ENCODE data around the gene RAB11FIP3. TPM values are rescaled to one million over a fixed set of nuclear protein-coding genes. Genes with fewer than 3 reads are reported as not detected.

RAB11FIP3 gene
- total RNA-seq, 1 donor from 2014 or later: 35.2 TPM

GRCh38 chr16:513950-514349, 88.5 kb downstream of the RAB11FIP3 start:
- intact Hi-C loops (cut with micrococcal nuclease): no loop called here

DNA sequence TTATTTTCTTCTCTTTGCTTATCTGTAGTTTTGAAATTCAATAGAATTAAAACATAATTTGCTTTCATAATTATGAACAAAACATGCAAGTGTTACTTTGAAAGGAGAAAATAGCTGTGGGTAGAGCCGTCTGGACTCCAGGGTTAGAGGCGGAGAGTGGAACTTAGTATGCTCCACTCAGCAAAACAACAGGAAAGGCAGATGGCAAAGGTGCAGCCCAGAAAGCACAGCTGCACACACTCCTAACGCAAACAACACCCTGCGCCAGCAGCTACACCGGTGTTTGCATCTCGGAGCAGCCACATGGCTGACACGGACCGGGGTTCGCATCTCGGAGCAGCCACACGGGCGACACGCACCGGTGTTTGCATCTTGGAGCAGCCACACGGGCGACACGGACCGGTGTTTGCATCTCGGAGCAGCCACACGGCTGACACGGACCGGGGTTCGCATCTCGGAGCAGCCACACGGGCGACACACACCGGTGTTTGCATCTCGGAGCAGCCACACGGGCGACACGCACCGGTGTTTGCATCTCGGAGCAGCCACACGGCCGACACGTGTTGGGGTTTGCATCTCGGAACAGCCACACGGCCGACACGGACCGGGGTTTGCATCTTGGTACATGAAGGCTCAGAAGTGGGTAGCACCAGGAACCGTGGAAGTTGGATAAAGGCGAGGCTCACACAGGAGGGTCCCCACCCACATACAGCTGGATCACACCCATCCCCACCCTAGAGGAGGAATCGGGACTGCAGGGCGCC, 89.9 kb downstream of the RAB11FIP3 start:
- intact Hi-C loops (cut with micrococcal nuclease): no loop called here

- intact Hi-C loops (cut with micrococcal nuclease): no loop called here
Measured at GRCh38 chr16:515939-516226, 90.4 kb downstream of the RAB11FIP3 start.

DNA sequence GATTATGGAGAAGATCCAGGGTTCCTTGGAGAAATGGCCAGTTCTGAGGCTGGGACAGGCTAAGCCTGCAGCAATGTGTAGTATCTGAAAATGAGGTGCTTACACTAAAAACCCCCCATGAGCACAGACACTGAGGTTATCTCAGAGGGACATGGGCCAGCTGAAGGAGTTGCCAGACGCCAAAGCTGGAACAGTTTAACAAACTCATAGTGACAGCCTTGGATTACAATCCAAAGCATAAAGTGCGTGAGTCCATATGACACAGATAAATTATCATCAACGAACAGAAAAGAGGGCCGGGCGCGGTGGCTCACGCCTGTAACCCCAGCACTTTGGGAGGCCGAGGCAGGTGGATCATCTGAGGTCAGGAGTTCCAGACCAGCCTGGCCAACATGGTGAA, 90.9 kb downstream of the RAB11FIP3 start:
- intact Hi-C loops (cut with micrococcal nuclease): no loop called here

DNA sequence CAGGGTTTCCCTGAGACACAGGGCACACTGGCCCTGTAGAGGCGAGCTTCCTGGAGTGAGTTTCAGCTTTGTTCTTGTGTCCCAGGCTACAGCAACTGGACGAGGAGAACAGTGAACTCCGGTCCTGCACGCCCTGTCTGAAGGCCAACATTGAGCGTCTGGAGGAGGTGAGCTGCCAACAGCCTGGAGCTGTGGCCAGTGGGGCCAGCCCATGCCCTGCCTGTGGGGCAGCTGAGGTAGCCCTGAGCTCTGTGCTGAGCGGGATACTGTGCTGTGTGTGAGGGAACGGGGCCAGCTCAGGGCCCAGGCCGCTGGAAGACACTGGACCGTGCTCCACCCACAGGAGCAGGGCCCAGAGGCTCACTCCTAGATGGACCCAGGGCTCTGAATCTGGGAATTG, 93.4 kb downstream of the RAB11FIP3 start:
- intact Hi-C loops (cut with micrococcal nuclease): no loop called here

GRCh38 chr16:519425-519824, 94.0 kb downstream of the RAB11FIP3 start:
- intact Hi-C loops (cut with micrococcal nuclease): no loop called here

DNA sequence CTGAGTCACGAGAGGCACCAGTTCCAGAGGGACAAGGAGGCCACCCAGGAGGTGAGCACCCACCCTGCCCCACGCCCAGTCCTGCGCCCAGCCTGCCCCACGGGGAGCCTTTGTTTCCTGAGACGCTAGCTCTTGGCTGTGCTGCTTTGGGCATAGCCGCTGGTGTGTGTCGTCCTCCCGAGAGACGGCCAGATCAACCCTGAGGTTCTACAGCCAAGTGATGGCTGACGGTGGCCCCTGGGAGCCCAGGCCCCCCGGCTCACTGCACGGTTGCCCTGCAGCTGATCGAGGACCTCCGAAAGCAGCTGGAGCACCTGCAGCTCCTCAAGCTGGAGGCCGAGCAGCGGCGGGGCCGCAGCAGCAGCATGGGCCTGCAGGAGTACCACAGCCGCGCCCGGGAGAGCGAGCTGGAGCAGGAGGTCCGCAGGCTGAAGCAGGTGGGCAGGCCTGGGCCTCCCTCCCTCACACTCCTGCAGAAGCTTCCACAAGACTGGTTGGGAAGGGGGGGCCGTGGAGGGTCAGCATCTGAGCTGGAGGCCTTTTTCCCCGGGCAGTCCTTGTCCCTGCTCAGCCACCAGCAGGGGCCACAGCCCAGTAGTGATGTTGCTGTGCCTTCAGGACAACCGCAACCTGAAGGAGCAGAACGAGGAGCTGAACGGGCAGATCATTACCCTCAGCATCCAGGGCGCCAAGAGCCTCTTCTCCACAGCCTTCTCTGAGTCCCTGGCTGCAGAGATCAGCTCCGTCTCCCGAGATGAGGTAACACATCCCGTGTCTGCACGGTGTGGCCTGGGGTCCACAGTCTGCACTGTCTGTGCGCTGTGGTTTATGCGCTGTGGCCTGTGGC, 94.6 kb downstream of the RAB11FIP3 start:
- intact Hi-C loops (cut with micrococcal nuclease): no loop called here

DNA sequence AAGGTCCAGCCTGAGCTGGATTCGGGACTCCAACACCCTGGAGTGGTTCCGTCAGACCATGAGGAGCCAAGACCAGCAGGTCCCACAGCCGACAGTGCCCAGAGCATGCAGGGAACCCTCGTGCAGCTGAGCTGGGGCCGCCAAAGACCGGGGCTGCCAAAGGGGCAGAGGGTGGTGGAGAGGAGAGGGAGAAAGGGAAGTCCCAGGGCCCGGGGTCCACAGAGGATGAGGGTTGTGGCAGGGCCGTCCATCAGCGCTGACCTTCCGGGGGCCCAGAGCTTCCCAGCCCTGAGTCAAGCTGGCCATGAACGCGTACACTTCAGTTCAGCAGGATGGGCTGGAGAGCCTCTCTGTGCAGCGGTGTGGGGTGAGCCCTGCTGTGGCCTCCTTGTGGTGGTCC, 95.4 kb downstream of the RAB11FIP3 start:
- intact Hi-C loops (cut with micrococcal nuclease): no loop called here

GRCh38 chr16:521381-522210, 96.1 kb downstream of the RAB11FIP3 start:
- intact Hi-C loops (cut with micrococcal nuclease): no loop called here

DNA sequence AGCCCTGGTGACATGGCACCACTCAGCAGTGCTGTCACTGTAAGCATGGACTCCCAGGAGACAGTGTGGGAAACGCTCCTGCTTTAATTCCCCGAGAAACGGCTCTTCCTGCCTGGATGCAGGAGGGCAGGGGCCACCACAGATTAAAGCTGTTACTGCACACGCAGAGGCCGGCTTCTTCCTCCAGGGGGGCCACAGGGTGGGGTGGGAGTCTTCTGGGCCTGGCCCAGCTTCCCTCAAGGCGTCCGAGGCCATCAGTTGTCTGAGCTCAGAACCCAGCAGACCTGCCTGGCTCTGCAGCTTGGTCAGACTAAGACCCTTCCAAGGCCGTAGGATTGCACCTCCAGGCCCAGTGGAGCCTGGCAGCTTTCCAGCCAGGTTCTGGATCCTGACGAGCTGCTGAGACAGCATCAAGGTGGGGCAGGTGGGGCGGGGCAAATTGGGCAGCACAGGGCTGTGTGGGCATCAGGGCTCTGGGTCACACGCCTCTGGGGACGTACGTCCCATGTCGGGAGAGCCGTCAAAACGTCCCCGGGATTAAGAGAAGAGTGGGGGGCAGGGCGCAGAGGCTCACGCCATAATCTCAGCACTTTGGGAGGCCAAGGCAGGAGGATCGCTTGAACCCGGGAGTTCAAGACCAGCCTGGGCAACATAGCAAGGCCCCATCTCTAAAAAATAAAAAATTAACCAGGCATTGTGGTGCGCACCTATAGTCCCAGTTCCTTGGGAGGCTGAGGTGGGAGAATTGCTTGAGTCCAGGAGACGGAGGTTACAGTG, 97.1 kb downstream of the RAB11FIP3 start:
- intact Hi-C loops (cut with micrococcal nuclease): no loop called here

- intact Hi-C loops (cut with micrococcal nuclease): no loop called here
Measured at GRCh38 chr16:523097-523741, 97.8 kb downstream of the RAB11FIP3 start.

GRCh38 chr16:524274-525040, 99.0 kb downstream of the RAB11FIP3 start:
- intact Hi-C loops (cut with micrococcal nuclease): loop anchor here (1.0 to 5.0 kb wide), 4 partner anchors 99 to 143 kb away; partner anchors contain the start of genes DECR2, PGAP6, RAB11FIP3 and RHOT2

DNA sequence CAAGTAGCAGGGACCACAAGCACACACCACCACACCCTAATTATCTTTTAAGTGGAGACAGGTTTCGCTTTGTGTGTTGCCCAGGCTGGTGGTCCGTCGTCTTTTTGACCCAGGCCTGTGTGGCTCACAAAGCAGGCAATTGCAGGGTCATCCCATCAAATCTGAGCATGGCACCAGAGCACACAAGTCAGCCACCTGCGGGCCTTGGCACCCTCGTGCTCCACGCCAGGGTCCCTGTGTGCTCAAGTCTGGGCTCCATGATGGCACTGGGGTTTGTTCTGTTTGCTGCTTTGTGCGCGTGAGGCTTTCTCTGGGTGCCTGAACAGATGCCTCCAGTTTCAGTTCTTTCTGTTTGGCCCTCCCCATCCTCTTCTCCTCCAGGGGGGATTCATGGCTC, 99.7 kb downstream of the RAB11FIP3 start:
- intact Hi-C loops (cut with micrococcal nuclease): loop anchor here (1.0 to 5.0 kb wide), 4 partner anchors 100 to 143 kb away; partner anchors contain the start of genes DECR2, PGAP6, RAB11FIP3 and RHOT2

DNA sequence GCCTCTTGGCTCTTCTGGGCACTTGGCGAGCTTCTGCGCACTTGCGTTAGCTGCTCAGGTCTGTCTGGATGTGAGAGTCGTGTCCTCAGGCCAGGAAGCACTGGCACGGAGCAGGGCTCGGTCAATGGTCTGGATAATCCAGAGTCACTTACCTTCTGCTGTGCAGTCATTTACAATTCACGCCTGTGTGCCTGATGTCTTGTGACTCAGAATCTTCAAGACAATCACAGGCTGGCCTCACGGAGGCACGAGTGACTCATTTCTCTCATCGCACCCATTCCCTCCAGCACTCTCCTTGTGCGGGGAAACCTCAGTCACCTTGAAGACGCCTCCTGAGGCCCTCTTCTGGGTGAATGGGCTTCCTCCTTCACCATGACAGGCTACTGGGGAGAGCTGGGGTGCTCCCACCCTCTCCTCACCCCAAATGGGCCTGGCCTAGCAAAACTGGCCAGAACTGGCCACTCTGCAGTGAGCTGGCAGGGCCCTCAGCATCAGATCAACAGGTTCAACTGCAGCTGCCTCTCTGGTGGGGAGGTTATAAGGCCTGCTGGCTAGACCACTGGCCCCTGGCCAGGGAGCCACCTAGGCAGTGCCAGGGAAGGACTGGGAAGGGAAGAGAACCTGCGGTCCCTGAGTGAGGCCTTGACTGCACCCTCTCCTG, 100.2 kb downstream of the RAB11FIP3 start:
- intact Hi-C loops (cut with micrococcal nuclease): loop anchor here (1.0 to 5.0 kb wide), 7 partner anchors 43 to 445 kb away; partner anchors contain the start of genes DECR2, LMF1, NPRL3 and PGAP6

DNA sequence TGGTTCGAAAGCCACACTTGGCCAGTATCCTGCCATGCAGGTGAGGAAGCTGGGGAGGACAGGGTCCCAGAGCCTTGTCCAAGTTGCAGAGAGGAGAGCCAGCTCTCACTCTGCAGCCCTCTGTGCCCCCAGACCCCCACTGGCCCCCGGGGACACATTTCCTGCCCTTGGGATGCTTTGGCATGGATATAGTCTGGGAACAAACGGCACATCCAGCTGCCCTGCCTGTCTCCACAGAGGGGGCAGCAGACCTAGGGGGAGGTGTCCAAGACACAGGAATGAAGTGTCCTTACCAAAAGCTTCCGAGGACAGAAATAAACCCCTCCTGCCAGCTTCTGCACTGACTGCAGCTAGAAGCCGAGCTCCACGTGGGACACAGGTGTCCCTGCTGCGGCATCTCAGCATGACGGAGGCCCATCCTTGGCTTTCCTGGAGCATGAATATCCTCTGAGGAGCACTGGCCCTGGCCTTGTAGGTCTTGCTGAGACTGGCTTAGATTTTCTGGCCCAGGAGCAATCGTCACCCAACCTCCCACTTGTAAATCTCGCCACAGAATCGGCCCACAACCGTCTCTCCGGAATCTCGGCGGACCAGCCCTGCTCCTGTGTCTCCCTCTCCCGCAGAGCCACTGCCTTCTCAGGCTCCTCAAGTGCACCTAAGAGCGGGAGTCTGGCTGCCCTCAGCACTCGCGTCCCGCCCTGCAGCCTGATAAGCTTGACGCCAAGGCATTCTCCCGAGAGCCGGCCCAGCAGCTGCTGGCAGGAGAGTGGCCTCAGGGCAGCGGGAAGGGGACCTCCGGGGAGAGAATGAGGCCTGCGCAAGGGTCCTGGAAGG, 100.9 kb downstream of the RAB11FIP3 start:
- intact Hi-C loops (cut with micrococcal nuclease): loop anchor here (1.0 to 5.0 kb wide), 11 partner anchors 42 to 473 kb away; partner anchors contain the start of genes DECR2, JMJD8, LMF1 and METTL26

GRCh38 chr16:527015-527903, 101.8 kb downstream of the RAB11FIP3 start, which contains the start of gene CAPN15:
CAPN15 (plus strand) TSS chr16:527712; CDS start chr16:546839, 19,127 bp downstream.
- intact Hi-C loops (cut with micrococcal nuclease): loop anchor here (1.0 to 5.0 kb wide), 11 partner anchors 42 to 474 kb away; partner anchors contain the start of genes DECR2, JMJD8, LMF1 and METTL26

Measured in T-helper 1 cell treated with Interleukin-12 subunit alpha and Interleukin-12 subunit beta and Interleukin-4 antibody, amounts not matched to agents 30 ng/mL and 1 ng/mL, for 36 hours (primary cell).